Lower lobe of right lung (tissue), 2 donors: Measurements from ENCODE around the gene NR6A1. TPM values are rescaled to one million over a fixed set of nuclear protein-coding genes. Genes with fewer than 3 reads are reported as not detected.

Source experiments
- ATAC-seq, 2 donors: fragments of 200-7000 bp; cut with Tn5 transposase; one replicate each; pipeline ENCODE4 v1.9.1; 2020 to 2022; ENCODE audit warnings: mild to moderate bottlenecking in 2 of 2, moderate library complexity in 2 of 2
- DNase-seq: peaks from one replicate; pipeline ENCODE4 v3.0.0-alpha.2; 2020
- H3K27ac ChIP-seq: fragments of 200-600 bp; one replicate; pipeline ENCODE4 v1.8.0; 2022
- H3K27me3 ChIP-seq: fragments of 200-600 bp; one replicate; pipeline ENCODE4 v1.8.0; 2022; ENCODE audit warnings: low read depth
- H3K36me3 ChIP-seq: fragments of 200-600 bp; one replicate; pipeline ENCODE4 v1.8.0; 2022; ENCODE audit warnings: mild to moderate bottlenecking
- H3K4me1 ChIP-seq: fragments of 200-600 bp; one replicate; pipeline ENCODE4 v1.8.0; 2022
- H3K4me3 ChIP-seq: fragments of 200-600 bp; one replicate; pipeline ENCODE4 v1.8.0; 2022; ENCODE audit warnings: mild to moderate bottlenecking
- H3K9me3 ChIP-seq: fragments of 200-600 bp; one replicate; pipeline ENCODE4 v1.8.0; 2022
- CTCF ChIP-seq: fragments of 200-600 bp; IDR thresholded peaks from one replicate; pipeline ENCODE4 v1.8.0; 2022; ENCODE audit warnings: antibody characterized with exemption, mild to moderate bottlenecking
- intact Hi-C: fragments of 100-400 bp; cut with DNase I; formaldehyde crosslinking; loops from one replicate; pipeline ENCODE4 v1.11.0; 2022
- total RNA-seq: library from RNA; stranded (reverse); fragmentation: NEBNext Ultra II Directional; extraction: Animal tissue kit (Norgen Biotek cat#: 25700); gene quantifications from one replicate; pipeline ENCODE4 v1.2.1, GENCODE V29; 2021
- donor health status: DM: no; HTN: yes; CAD: no; lungs with severe emphysema.

Gene NR6A1
- total RNA-seq, 1 donor from 2014 or later: 4.5 TPM

- Histone ChIP-seq H3K27ac (no peak overlapping the region), H3K4me3 (no peak overlapping the region), H3K9me3 (no peaks in the 10 kb centered on the region), H3K27me3 (peaks cover 8% of the 10 kb centered on the region), H3K4me1 (peaks cover 6% of the 10 kb centered on the region), H3K36me3 (no peaks in the 10 kb centered on the region)
- ATAC-seq: no peak
- intact Hi-C loops: no loop called here
- DNase-seq: no peak
- TF ChIP-seq CTCF: no peak
Observed at GRCh38 chr9:124754289-124754688, 16.8 kb downstream of the NR6A1 start.

- DNase-seq (no peak), ATAC-seq (peak; percentile 70 to 94)
- TF ChIP-seq CTCF: no peak
- Histone ChIP-seq H3K27ac (no peak overlapping the region), H3K36me3 (no peaks in the 10 kb centered on the region), H3K9me3 (no peaks in the 10 kb centered on the region), H3K27me3 (peaks cover 8% of the 10 kb centered on the region), H3K4me3 (no peak overlapping the region), H3K4me1 (no peaks in the 10 kb centered on the region)
- intact Hi-C loops: no loop called here
Observed at GRCh38 chr9:124752967-124753366, 18.1 kb downstream of the NR6A1 start.

- no peak overlapping the region for H3K27ac ChIP-seq
- intact Hi-C loops: no loop called here
- H3K9me3 ChIP-seq: no peaks in the 10 kb centered on the region
- no peak for TF ChIP-seq CTCF
- no peaks in the 10 kb centered on the region for H3K27me3 ChIP-seq
- H3K4me3 ChIP-seq: no peak overlapping the region
- DNase-seq (no peak), ATAC-seq (no peak)
- no peaks in the 10 kb centered on the region for H3K36me3 ChIP-seq
- no peaks in the 10 kb centered on the region for H3K4me1 ChIP-seq
Observed at GRCh38 chr9:124749781-124750180, 21.3 kb downstream of the NR6A1 start.

DNA sequence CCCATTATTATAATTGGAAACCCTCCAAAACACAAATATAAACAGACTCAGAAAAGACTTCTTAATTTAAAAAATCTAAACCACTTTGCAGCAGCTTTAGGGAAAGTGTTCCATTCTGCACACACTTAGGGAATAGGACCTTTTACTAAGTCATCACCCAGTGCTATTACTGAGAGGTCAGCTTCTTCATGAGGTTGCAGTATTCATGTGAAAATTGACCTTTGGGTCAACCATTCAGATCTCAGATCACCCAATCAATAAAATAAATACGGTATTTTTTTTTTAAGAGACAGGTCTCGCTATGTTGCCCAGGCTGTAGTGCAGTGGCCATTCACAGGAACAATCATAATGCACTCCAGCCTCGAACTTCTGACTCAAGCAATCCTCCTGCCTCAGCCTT, 21.8 kb downstream of the NR6A1 start:
- DNase-seq: no peak
- H3K4me3 ChIP-seq: no peak overlapping the region
- no peak for TF ChIP-seq CTCF
- no peak for ATAC-seq
- intact Hi-C loops: no loop called here
- no peaks in the 10 kb centered on the region for H3K27me3 ChIP-seq
- H3K4me1 ChIP-seq: no peaks in the 10 kb centered on the region
- no peaks in the 10 kb centered on the region for H3K36me3 ChIP-seq
- no peak overlapping the region for H3K27ac ChIP-seq
- H3K9me3 ChIP-seq: no peaks in the 10 kb centered on the region

- DNase-seq: no peak
- no peak for TF ChIP-seq CTCF
- H3K36me3 ChIP-seq: no peaks in the 10 kb centered on the region
- no peaks in the 10 kb centered on the region for H3K4me1 ChIP-seq
- ATAC-seq: no peak
- H3K27me3 ChIP-seq: no peaks in the 10 kb centered on the region
- intact Hi-C loops: no loop called here
- H3K27ac ChIP-seq: no peak overlapping the region
- no peak overlapping the region for H3K4me3 ChIP-seq
- no peaks in the 10 kb centered on the region for H3K9me3 ChIP-seq
Observed at GRCh38 chr9:124747065-124747464, 24.0 kb downstream of the NR6A1 start.
